IPS DF 6.9 (cell line): ENCODE results near the gene PLXNA4.
"Not testable (repeated sequence)": the region's sequence is repeated elsewhere in the genome, so short reads cannot be mapped to it uniquely, and the experiment has no call there.

ENCODE experiments used
- DNase-seq: peaks from one replicate; pipeline ENCODE4 v3.0.0-alpha.2; 2013; ENCODE audit warnings: low read depth, low spot score
- H3K27ac ChIP-seq: one replicate; pipeline ENCODE4 v1.5.1; 2013; ENCODE audit warnings: low read length, control low read depth
- H3K27me3 ChIP-seq: 2 replicates; pipeline ENCODE4 v1.6.1; 2013; ENCODE audit warnings: mild to moderate bottlenecking, low read length; ENCODE audit not compliant: control insufficient read depth, insufficient read depth
- H3K36me3 ChIP-seq: 2 replicates; pipeline ENCODE4 v1.6.1; 2013; ENCODE audit warnings: low read length; ENCODE audit not compliant: control insufficient read depth, insufficient read depth
- H3K4me1 ChIP-seq: 2 replicates; pipeline ENCODE4 v1.6.1; 2013; ENCODE audit warnings: low read length; ENCODE audit not compliant: control insufficient read depth, insufficient read depth
- H3K4me3 ChIP-seq: 2 replicates; pipeline ENCODE4 v1.5.1; 2013; ENCODE audit warnings: mild to moderate bottlenecking, low read length
- H3K9me3 ChIP-seq: 2 replicates; pipeline ENCODE4 v1.6.1; 2013; ENCODE audit warnings: low read length, inconsistent platforms; ENCODE audit not compliant: control insufficient read depth, insufficient read depth
- WGBS: extraction: QIAGEN DNeasy Blood & Tissue Kit; methylation state at CpG from one replicate; pipeline ENCODE4 v1.1.7; 2013; ENCODE audit warnings: mixed read lengths, missing lambda C conversion rate; ENCODE audit not compliant: insufficient read length, insufficient coverage; 5-methylcytosine and 5-hydroxymethylcytosine counted together

PLXNA4 gene

GRCh38 chr7:132187391-132187790 lies 388.9 kb downstream of the PLXNA4 start:
- no peaks in the 10 kb centered on the region for H3K36me3 ChIP-seq
- no peak for DNase-seq
- H3K4me3 ChIP-seq = no peak overlapping the region
- no CpG with 5 or more reads among the region's 6 CpGs for WGBS
- H3K27ac ChIP-seq = no peak overlapping the region
- no peaks in the 10 kb centered on the region for H3K27me3 ChIP-seq
- H3K4me1 ChIP-seq = peaks cover 9% of the 10 kb centered on the region
- H3K9me3 ChIP-seq = no peaks in the 10 kb centered on the region

GRCh38 chr7:132185150-132185549 lies 391.1 kb downstream of the PLXNA4 start:
- no peak overlapping the region for H3K4me3 ChIP-seq
- DNase-seq = no peak
- H3K9me3 ChIP-seq = no peaks in the 10 kb centered on the region
- H3K4me1 ChIP-seq = peaks cover 12% of the 10 kb centered on the region
- H3K27ac ChIP-seq = no peak overlapping the region
- WGBS = no CpG with 5 or more reads among the region's 7 CpGs
- H3K36me3 ChIP-seq = no peaks in the 10 kb centered on the region
- no peaks in the 10 kb centered on the region for H3K27me3 ChIP-seq

DNA sequence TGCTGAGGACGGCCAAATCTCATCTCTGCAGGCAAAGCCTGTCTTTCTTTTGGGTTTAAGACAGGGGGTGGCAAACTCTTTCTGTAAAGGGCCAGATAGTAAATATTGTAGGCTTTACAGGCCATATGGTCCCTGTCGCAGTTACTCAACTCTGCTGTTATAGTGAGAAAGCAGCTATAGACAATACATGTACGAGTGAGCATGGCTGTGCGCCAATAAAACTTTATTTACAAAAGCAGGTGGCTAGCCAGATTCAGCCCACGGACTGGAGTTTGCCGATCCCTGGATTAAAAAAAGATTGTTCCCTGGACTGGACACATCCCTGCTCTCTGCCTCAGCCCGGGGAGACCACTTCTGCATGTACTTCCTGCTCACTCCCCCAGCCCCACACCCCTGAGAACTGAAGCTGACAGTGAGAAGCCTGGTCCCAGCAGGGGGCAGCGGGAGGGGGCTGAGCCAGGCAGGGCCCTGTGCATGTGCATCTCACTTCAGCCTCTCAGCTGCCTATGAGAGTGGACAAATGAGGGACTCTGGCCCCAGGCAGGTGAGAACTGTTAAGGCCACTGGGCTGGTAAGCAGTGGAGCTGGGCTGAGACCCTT lies 392.4 kb downstream of the PLXNA4 start:
- Histone ChIP-seq H3K27me3 (no peaks in the 10 kb centered on the region), H3K4me3 (no peak overlapping the region), H3K36me3 (no peaks in the 10 kb centered on the region), H3K9me3 (no peaks in the 10 kb centered on the region), H3K4me1 (peaks cover 10% of the 10 kb centered on the region), H3K27ac (no peak overlapping the region)
- WGBS = no CpG with 5 or more reads among the region's 8 CpGs
- DNase-seq = no peak

- DNase-seq = no peak
- WGBS = no CpG with 5 or more reads among the region's 6 CpGs
- H3K9me3 ChIP-seq = no peaks in the 10 kb centered on the region
- H3K4me3 ChIP-seq = no peak overlapping the region
- H3K4me1 ChIP-seq = peaks cover 6% of the 10 kb centered on the region
- H3K27me3 ChIP-seq = no peaks in the 10 kb centered on the region
- no peak overlapping the region for H3K27ac ChIP-seq
- no peaks in the 10 kb centered on the region for H3K36me3 ChIP-seq
These were observed 393.3 kb downstream of the PLXNA4 start for GRCh38 chr7:132182992-132183391.

DNA sequence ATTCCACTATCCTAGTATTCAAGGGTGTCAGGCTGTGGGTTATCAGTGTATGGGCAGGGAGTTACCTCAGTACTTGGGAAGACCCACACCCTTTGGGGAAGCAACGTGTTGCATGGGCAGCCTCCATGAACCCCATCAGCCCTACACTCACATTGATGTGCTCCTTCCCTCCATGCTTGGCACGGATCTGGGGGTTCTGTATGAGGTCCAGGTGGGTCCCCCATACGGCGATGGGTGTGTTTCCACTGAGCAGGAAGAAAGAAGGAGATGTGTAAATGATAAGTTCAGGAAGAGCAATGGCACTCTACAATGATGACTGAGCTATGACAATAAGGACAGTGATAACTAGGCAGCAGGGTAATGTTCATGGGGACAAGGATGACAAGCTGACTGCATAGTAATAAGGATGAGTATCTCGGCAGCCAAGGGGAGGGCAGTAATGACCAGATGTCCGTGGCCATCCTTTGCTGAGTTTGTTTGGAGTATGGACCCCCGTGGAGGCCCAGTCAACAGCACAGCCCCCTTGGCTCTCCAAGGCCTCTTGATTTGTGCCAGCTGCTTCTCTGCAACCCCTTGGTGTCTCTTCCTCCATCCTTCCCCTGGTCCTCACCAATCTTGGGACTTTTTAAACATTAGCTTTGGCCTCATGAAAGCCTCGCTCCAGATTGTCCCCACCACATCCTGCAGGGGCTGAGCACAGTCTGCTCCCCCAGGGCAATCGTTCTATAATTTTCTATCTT lies 394.2 kb downstream of the PLXNA4 start:
- WGBS = no CpG with 5 or more reads among the region's 9 CpGs
- peaks cover 6% of the 10 kb centered on the region; the same call in 1 of the 2 replicates for H3K4me1 ChIP-seq

DNA sequence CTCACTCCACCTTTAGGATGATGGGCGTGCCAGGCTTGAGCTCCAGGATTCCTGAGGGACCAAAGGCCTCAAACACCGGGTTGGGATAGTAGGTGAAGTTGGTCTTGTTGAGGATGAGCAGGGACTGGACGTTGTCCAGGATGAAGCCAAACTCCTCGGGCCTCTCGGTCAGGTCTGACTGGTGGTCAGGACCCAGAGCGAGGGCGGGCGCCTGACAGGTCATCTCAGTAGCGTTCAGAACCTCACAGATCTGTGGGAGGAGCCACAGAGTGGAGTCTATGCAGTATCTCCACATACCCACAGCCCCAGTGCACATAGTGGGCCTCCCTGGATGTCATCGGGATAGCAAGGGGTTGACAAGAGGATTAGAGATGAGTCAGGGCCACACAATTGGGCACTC lies 394.9 kb downstream of the PLXNA4 start:
- Histone ChIP-seq H3K27ac (no peak overlapping the region), H3K36me3 (no peaks in the 10 kb centered on the region), H3K9me3 (no peaks in the 10 kb centered on the region), H3K4me1 (peaks cover 6% of the 10 kb centered on the region; the same call in 1 of the 2 replicates), H3K27me3 (no peaks in the 10 kb centered on the region), H3K4me3 (no peak overlapping the region)
- no peak for DNase-seq
- WGBS = no CpG with 5 or more reads among the region's 10 CpGs

More for the DNA sequence above, 394.2 kb downstream of the PLXNA4 start:
- no peak for DNase-seq
- Histone ChIP-seq H3K27me3 (no peaks in the 10 kb centered on the region), H3K4me3 (no peak overlapping the region), H3K36me3 (no peaks in the 10 kb centered on the region), H3K27ac (no peak overlapping the region), H3K9me3 (no peaks in the 10 kb centered on the region)

DNA sequence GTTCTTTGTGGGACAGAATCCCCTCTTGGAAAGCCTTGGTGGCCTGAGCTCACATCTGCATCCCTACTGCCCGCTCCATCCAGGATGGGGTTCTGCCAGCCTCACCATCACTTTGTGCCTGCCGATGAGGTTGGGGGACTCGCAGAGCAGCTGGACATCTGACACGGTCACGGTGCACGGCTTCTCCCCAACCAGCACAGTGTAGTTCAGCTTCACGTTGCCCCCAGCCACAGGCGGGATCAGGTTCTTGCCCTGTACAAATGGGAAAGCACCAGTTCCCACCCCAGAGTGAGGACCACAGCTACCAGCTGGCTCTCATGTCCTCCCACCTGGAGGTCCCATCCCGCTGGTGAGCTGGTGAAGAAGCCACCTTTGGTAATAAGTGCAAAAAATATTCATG lies 395.8 kb downstream of the PLXNA4 start:
- DNase-seq = no peak

DNA sequence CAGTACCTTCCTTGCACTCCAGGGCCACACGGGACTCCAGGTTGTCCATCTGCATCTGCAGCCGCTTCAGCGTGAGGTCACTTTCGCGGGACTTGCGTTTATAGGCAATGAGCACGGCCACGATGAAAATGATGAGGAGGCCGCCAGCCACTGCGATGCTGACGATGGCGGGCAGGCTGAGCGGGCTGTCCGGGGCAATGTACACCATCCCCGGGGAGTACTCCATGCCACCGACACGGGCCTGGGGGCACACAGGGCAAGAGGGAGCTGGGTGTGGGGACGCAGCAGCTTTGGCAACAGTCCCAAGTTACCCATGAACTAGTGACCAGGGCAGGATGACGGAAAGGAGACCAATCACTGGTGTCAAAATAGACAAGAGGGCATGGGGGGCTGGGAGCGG lies 396.6 kb downstream of the PLXNA4 start:
- H3K27ac ChIP-seq = no peak overlapping the region
- DNase-seq = no peak
- H3K4me1 ChIP-seq = peaks cover 5% of the 10 kb centered on the region; the same call in 1 of the 2 replicates
- H3K4me3 ChIP-seq = no peak overlapping the region
- WGBS = no CpG with 5 or more reads among the region's 20 CpGs
- no peaks in the 10 kb centered on the region for H3K27me3 ChIP-seq
- H3K9me3 ChIP-seq = no peaks in the 10 kb centered on the region
- H3K36me3 ChIP-seq = no peaks in the 10 kb centered on the region

More for the DNA sequence above, 395.8 kb downstream of the PLXNA4 start:
- Histone ChIP-seq H3K27me3 (no peaks in the 10 kb centered on the region), H3K36me3 (no peaks in the 10 kb centered on the region), H3K4me3 (no peak overlapping the region), H3K4me1 (peaks cover 5% of the 10 kb centered on the region; the same call in 1 of the 2 replicates), H3K27ac (no peak overlapping the region), H3K9me3 (no peaks in the 10 kb centered on the region)
- WGBS = no CpG with 5 or more reads among the region's 9 CpGs

DNA sequence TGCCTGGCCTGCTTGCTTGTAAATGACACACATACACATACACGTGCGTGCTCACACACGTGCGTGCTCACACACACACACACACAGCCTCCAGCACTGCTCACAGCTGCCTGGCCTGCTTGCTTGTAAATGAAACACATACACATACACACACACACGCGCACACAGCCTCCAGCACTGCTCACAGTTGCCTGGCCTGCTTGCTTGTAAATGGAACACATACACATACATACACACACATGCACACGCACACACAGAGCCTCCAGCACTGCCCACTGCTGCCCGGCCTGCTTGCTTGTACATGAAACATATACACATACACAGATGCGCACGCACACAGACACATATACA lies 397.2 kb downstream of the PLXNA4 start:
- no peaks in the 10 kb centered on the region for H3K36me3 ChIP-seq
- no CpG with 5 or more reads among the region's 10 CpGs for WGBS
- no peaks in the 10 kb centered on the region for H3K9me3 ChIP-seq
- H3K4me1 ChIP-seq = peaks cover 3% of the 10 kb centered on the region; the same call in 1 of the 2 replicates
- no peaks in the 10 kb centered on the region for H3K27me3 ChIP-seq
- H3K27ac ChIP-seq = no peak overlapping the region
- no peak for DNase-seq
- no peak overlapping the region for H3K4me3 ChIP-seq

DNA sequence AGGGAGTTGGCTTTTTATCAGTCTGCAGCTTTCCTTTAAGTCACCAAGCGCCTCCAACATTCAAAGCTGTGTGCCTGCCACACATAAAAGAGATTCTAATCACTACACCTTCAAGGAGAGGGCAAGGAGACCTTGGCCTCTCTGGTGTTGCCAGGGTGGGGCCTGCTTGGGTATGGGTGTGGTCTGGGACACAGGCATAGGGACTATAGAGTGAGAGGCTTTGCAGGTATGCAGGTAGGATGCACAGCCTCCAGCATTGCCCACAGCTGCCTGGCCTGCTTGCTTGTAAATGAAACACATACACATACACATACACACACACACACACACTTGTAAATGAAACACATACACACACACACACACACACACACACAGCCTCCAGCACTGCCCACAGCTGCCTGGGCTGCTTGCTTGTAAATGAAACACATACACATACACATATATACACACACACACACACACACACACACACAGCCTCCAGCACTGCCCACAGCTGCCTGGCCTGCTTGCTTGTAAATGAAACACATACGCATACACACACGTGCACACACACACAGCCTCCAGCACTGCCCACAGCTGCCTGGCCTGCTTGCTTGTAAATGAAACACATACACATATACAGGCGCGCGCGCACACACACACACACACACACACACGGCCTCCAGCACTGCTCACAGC lies 397.7 kb downstream of the PLXNA4 start:
- H3K4me3 ChIP-seq, H3K9me3 ChIP-seq, DNase-seq, H3K27me3 ChIP-seq, H3K4me1 ChIP-seq, H3K36me3 ChIP-seq, H3K27ac ChIP-seq: not testable (repeated sequence)
- WGBS = no CpG with 5 or more reads among the region's 8 CpGs
